ENCODE measurements around the gene DNAH7. TPM values are rescaled to one million over a fixed set of nuclear protein-coding genes. Genes with fewer than 3 reads are reported as not detected.

DNAH7 gene
- total RNA-seq, 2 experiments from 2014 or later: not detected

DNA sequence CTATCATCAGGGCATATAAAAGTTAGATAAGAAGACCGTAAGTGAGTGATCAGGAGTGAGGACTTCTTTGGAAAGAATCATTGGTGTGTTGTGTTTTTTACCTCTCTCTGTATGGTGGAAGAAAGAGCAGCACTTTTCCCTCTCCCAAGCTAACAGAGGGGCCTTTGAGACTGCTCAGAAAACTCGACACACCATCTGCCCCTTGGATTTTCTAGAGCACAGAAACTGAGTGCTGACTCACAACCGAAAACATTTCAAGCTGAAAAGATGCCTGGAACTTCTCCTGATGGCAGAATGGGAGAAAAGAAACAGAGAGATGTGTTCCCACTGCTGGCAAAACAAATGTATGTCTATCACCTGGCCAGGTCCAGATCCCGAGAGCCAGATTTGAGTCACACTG is 156.6 kb downstream of the DNAH7 start:
- POLR2A ChIA-PET: no interaction called here
- H3K36me3 Mint-ChIP-seq: no peaks in the 10 kb centered on the region
- no peaks in the 10 kb centered on the region for H3K9me3 Mint-ChIP-seq
- no peak overlapping the region for H3K27ac Mint-ChIP-seq
- H3K4me3 Mint-ChIP-seq: no peak overlapping the region
- H3K27me3 Mint-ChIP-seq: peaks cover 6% of the 10 kb centered on the region
- no peaks in the 10 kb centered on the region for H3K4me1 Mint-ChIP-seq
- ATAC-seq (ENCODE audit: low read depth) (no peak), DNase-seq (no peak)

- no peak for ATAC-seq (ENCODE audit: low read depth)
- H3K36me3 Mint-ChIP-seq: no peaks in the 10 kb centered on the region
- no peaks in the 10 kb centered on the region for H3K4me1 Mint-ChIP-seq
- no peak overlapping the region for H3K27ac Mint-ChIP-seq
- POLR2A ChIA-PET: no interaction called here
- no peak for DNase-seq
- H3K4me3 Mint-ChIP-seq: no peak overlapping the region
- no peaks in the 10 kb centered on the region for H3K9me3 Mint-ChIP-seq
- H3K27me3 Mint-ChIP-seq: peaks cover 6% of the 10 kb centered on the region
These were observed 158.1 kb downstream of the DNAH7 start for GRCh38 chr2:195910570-195910969.

GRCh38 chr2:195909926-195910325 is 158.7 kb downstream of the DNAH7 start:
- Mint-ChIP-seq H3K9me3 (no peaks in the 10 kb centered on the region), H3K4me3 (no peak overlapping the region), H3K36me3 (no peaks in the 10 kb centered on the region), H3K27ac (no peak overlapping the region), H3K4me1 (no peaks in the 10 kb centered on the region), H3K27me3 (peaks cover 6% of the 10 kb centered on the region)
- POLR2A ChIA-PET: no interaction called here
- ATAC-seq (ENCODE audit: low read depth) (no peak), DNase-seq (no peak)

DNA sequence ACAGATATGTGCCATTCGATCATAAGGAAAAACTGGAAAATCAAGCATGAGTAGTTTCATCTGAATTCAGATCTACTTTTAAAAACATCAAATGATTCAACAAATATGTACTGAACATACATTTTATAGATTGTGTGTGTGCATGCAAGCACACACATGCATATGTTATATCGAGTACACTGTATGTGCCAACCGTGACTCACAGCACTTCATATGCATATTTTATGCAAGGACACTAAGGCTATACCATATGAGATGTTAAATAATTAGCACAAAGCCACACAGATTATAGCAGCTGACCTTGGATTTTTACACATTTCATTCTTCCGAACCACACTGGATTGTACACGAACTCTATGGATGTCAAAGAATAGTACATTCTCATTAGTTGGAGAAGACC is 161.2 kb downstream of the DNAH7 start:
- POLR2A ChIA-PET: no interaction called here
- Mint-ChIP-seq H3K27ac (no peak overlapping the region), H3K9me3 (no peaks in the 10 kb centered on the region), H3K27me3 (peaks cover 3% of the 10 kb centered on the region), H3K36me3 (no peaks in the 10 kb centered on the region), H3K4me1 (no peaks in the 10 kb centered on the region), H3K4me3 (no peak overlapping the region)
- ATAC-seq (ENCODE audit: low read depth): no peak
- no peak for DNase-seq

DNA sequence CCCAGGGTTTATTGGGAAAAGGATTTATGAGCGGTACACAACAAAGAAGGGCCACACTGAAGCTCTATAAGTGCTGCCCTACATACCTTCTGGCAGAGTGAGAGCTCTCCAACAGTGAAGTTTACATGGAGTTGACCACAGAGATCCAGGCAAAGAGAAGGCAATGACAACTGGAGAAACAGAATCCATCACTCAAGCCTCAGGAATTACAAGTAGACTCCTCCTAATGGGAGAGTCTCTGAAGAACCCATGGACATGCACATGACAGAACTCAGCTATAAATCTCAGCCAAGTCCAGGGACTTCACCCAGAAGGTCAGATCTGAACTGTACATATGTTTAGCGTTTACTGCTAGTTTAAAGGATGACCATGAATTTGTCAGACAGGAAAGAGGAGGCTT is 164.7 kb downstream of the DNAH7 start:
- no peaks in the 10 kb centered on the region for H3K36me3 Mint-ChIP-seq
- no peaks in the 10 kb centered on the region for H3K4me1 Mint-ChIP-seq
- ATAC-seq (ENCODE audit: low read depth): no peak
- no peak for DNase-seq
- no peak overlapping the region for H3K4me3 Mint-ChIP-seq
- H3K9me3 Mint-ChIP-seq: no peaks in the 10 kb centered on the region
- POLR2A ChIA-PET: no interaction called here
- H3K27me3 Mint-ChIP-seq: no peaks in the 10 kb centered on the region
- no peak overlapping the region for H3K27ac Mint-ChIP-seq

GRCh38 chr2:195902857-195903256 is 165.8 kb downstream of the DNAH7 start:
- ATAC-seq (ENCODE audit: low read depth) (no peak), DNase-seq (no peak)
- Mint-ChIP-seq H3K27ac (no peak overlapping the region), H3K4me3 (no peak overlapping the region), H3K9me3 (no peaks in the 10 kb centered on the region), H3K36me3 (no peaks in the 10 kb centered on the region), H3K27me3 (no peaks in the 10 kb centered on the region), H3K4me1 (no peaks in the 10 kb centered on the region)
- POLR2A ChIA-PET: interaction anchor here (0.6 kb wide), 1 partner anchor 615 kb away, joined by 7 read pairs; no protein-coding TSS in a partner anchor

DNA sequence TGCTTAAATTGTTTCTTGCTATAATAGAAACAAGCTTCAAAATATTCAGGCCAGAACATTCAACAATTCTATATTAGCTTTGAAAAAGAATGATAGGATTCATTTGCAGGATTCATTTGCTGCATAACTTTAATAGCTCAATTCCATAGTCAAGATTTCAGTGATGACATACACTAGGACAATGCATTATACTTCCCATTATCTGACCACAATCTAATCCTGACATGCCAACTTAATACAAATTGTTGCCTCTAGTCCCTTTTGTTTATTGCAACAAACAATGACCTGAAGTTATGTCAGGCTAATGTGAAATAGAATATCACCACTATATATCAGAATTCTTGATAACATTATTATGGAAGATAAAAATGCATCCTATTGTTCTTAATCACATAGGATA is 169.4 kb downstream of the DNAH7 start:
- Mint-ChIP-seq H3K27me3 (no peaks in the 10 kb centered on the region), H3K9me3 (no peaks in the 10 kb centered on the region), H3K4me3 (no peak overlapping the region), H3K4me1 (no peaks in the 10 kb centered on the region), H3K27ac (no peak overlapping the region), H3K36me3 (no peaks in the 10 kb centered on the region)
- DNase-seq (no peak), ATAC-seq (ENCODE audit: low read depth) (no peak)
- POLR2A ChIA-PET: no interaction called here

GRCh38 chr2:195898505-195899191 is 170.0 kb downstream of the DNAH7 start:
- Mint-ChIP-seq H3K9me3 (no peaks in the 10 kb centered on the region), H3K27ac (no peak overlapping the region), H3K36me3 (no peaks in the 10 kb centered on the region), H3K4me3 (no peak overlapping the region), H3K4me1 (no peaks in the 10 kb centered on the region), H3K27me3 (no peaks in the 10 kb centered on the region)
- DNase-seq (no peak), ATAC-seq (ENCODE audit: low read depth) (no peak)
- POLR2A ChIA-PET: no interaction called here

- DNase-seq (no peak), ATAC-seq (ENCODE audit: low read depth) (no peak)
- Mint-ChIP-seq H3K9me3 (no peaks in the 10 kb centered on the region), H3K27ac (no peak overlapping the region), H3K4me3 (no peak overlapping the region), H3K4me1 (no peaks in the 10 kb centered on the region), H3K36me3 (no peaks in the 10 kb centered on the region), H3K27me3 (peaks cover 2% of the 10 kb centered on the region)
- POLR2A ChIA-PET: no interaction called here
These were observed 177.6 kb downstream of the DNAH7 start for GRCh38 chr2:195891081-195891480.

DNA sequence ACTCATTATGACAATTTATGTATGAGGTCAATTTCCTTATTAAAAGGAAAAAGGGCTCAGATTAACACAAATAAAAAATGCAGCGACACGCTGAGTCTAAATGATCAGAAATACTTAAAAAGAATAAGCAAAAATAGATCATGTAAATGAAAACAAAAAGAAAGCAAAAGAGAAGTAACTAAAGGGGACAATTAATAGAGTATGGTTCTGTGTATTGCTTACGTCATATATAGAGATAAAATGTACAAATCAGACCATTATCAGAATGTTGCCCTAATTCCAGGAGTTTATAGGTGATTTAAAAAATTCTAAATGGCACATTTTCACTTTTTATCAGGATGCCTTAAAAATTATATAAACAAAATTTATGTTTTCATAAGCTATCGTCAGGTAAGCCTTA is 189.5 kb downstream of the DNAH7 start:
- peaks cover 3% of the 10 kb centered on the region for H3K27me3 Mint-ChIP-seq
- H3K9me3 Mint-ChIP-seq: no peaks in the 10 kb centered on the region
- DNase-seq (no peak), ATAC-seq (ENCODE audit: low read depth) (no peak)
- H3K4me1 Mint-ChIP-seq: no peaks in the 10 kb centered on the region
- no peak overlapping the region for H3K27ac Mint-ChIP-seq
- H3K36me3 Mint-ChIP-seq: no peaks in the 10 kb centered on the region
- POLR2A ChIA-PET: no interaction called here
- no peak overlapping the region for H3K4me3 Mint-ChIP-seq

DNA sequence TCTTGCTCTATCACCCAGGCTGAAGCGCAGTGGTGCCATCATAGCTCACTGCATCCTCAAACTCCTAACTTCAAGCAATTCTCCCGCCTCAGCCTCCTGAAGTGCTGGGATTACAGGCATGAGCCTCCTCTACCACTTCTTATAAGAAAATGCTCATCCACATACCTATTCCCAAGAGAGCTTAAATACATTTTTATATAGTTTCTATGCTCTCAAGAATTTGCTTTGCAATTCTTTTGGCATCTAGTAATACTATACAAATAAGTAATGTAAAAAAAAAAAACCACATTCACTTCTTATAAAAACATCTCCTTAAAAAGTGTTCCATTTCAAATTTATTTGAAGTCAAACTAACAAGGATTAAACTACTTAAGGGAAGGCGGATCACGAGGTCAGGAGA is 197.3 kb downstream of the DNAH7 start:
- no peak overlapping the region for H3K4me3 Mint-ChIP-seq
- H3K36me3 Mint-ChIP-seq: no peaks in the 10 kb centered on the region
- DNase-seq (no peak), ATAC-seq (ENCODE audit: low read depth) (no peak)
- no peaks in the 10 kb centered on the region for H3K4me1 Mint-ChIP-seq
- no peaks in the 10 kb centered on the region for H3K9me3 Mint-ChIP-seq
- POLR2A ChIA-PET: no interaction called here
- H3K27me3 Mint-ChIP-seq: peaks cover 5% of the 10 kb centered on the region
- no peak overlapping the region for H3K27ac Mint-ChIP-seq

GRCh38 chr2:195864316-195864715 is 204.3 kb downstream of the DNAH7 start:
- H3K36me3 Mint-ChIP-seq: no peaks in the 10 kb centered on the region
- no peak overlapping the region for H3K27ac Mint-ChIP-seq
- H3K4me3 Mint-ChIP-seq: no peak overlapping the region
- no peak for ATAC-seq (ENCODE audit: low read depth)
- no peaks in the 10 kb centered on the region for H3K9me3 Mint-ChIP-seq
- peaks cover 4% of the 10 kb centered on the region for H3K4me1 Mint-ChIP-seq
- POLR2A ChIA-PET: no interaction called here
- no peak for DNase-seq
- peaks cover 1% of the 10 kb centered on the region for H3K27me3 Mint-ChIP-seq

GRCh38 chr2:195863564-195863963 is 205.1 kb downstream of the DNAH7 start:
- DNase-seq: no peak
- Mint-ChIP-seq H3K9me3 (no peaks in the 10 kb centered on the region), H3K27me3 (peaks cover 1% of the 10 kb centered on the region), H3K36me3 (no peaks in the 10 kb centered on the region), H3K27ac (no peak overlapping the region), H3K4me3 (no peak overlapping the region), H3K4me1 (peaks cover 4% of the 10 kb centered on the region)
- no peak for ATAC-seq (ENCODE audit: low read depth)
- POLR2A ChIA-PET: no interaction called here

- no peak overlapping the region for H3K27ac Mint-ChIP-seq
- no peaks in the 10 kb centered on the region for H3K36me3 Mint-ChIP-seq
- ATAC-seq (ENCODE audit: low read depth) (no peak), DNase-seq (no peak)
- H3K4me1 Mint-ChIP-seq: peaks cover 4% of the 10 kb centered on the region
- POLR2A ChIA-PET: no interaction called here
- no peak overlapping the region for H3K4me3 Mint-ChIP-seq
- H3K9me3 Mint-ChIP-seq: no peaks in the 10 kb centered on the region
- H3K27me3 Mint-ChIP-seq: peaks cover 1% of the 10 kb centered on the region
These were observed 205.5 kb downstream of the DNAH7 start for GRCh38 chr2:195863121-195863520.

- Mint-ChIP-seq H3K4me1 (peaks cover 4% of the 10 kb centered on the region), H3K27ac (no peak overlapping the region), H3K36me3 (no peaks in the 10 kb centered on the region), H3K9me3 (no peaks in the 10 kb centered on the region), H3K27me3 (peaks cover 1% of the 10 kb centered on the region), H3K4me3 (no peak overlapping the region)
- ATAC-seq (ENCODE audit: low read depth) (no peak), DNase-seq (no peak)
- POLR2A ChIA-PET: no interaction called here
These were observed 206.8 kb downstream of the DNAH7 start for GRCh38 chr2:195861821-195862220.
